HG03095 (cell line): ENCODE measurements around the gene RAB26.
"Not testable (repeated sequence)": the region's sequence is repeated elsewhere in the genome, so short reads cannot be mapped to it uniquely, and the experiment has no call there.

Source experiments
- ATAC-seq: cut with Tn5 transposase; IDR thresholded peaks from one replicate; pipeline ENCODE4 v1.9.1; 2021; ENCODE audit warnings: moderate library complexity; ENCODE audit not compliant: unreplicated experiment

Gene RAB26, protein sequence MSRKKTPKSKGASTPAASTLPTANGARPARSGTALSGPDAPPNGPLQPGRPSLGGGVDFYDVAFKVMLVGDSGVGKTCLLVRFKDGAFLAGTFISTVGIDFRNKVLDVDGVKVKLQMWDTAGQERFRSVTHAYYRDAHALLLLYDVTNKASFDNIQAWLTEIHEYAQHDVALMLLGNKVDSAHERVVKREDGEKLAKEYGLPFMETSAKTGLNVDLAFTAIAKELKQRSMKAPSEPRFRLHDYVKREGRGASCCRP

DNA sequence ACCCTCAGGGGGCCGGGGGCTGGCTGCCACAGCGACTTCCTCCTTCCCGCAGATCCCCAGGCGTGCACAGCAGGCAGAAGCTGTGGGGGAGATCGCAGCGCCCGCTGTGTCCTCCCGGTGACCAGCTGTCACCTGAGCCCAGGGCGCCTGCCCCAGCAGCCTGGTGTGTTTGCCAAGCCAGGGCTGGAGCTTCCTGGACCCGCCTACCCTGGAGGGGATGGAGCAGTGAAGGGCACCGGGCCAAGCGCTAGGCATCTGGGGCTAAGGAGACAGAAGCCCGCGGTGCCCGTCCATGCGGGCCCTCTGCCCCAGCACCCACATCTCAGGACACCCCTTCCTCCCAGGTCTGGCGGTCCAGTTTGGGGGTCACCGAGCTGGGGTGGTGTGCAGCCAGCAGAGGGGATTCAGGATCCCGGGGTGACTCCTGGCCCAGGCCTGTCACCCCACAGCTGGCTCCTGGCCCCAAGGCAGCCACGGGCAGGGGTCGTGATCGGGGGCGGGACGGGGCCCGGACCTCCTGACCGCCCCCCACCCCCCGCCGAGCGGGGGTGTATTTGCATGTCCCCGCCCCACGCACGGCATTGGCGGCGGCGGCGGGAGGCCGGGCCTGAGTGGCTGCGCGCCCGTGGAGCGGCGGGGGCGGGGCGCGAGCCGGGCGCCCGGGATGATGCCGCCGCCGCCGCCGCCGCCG, at the start of gene RAB26:
Gene RAB26, plus strand, starts transcription at position 645 of the 691 bp plus-strand sequence. CDS start 159 bp downstream, outside the sequence.
- ATAC-seq = no peak

DNA sequence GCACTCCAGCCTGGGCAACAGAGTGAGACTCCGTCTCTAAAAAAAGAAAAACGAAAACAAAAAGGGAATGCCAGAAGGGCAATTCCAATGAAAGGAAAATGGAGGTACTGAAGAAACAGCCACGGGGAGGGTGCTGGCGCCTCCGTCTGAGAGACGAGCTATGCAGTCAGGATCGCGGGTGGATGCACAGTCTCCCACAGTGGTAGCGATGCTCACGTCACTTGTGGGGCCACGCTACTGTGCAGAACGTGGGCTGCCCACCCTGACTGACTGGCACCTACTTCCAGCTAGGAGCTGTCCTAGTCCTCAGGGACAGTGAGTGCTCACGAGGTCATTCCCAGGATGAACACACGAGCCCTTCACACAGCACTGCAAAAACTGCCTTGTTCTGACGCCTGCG, 46.8 kb upstream of the RAB26 start:
- not testable (repeated sequence) for ATAC-seq

DNA sequence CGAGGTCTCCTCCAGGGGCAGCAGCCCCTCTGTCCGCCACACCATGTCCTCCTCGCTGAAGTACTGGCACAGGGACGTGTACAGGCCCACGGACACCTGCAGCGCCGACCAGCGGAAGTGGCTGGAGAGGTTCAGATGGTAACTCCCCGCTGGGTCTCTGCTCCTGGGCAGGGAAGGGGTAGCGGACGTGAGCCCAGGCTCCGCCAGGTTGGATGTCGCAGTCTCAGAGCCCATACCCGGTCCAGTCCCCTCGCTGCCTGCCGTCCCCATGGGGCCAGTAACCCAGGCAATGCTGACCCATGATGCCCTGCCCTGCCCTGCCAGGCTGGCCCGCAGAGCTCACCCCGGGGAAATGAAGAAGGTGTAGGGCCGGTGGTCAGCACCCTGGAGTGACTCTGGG, 46.0 kb upstream of the RAB26 start:
- ATAC-seq = no peak

DNA sequence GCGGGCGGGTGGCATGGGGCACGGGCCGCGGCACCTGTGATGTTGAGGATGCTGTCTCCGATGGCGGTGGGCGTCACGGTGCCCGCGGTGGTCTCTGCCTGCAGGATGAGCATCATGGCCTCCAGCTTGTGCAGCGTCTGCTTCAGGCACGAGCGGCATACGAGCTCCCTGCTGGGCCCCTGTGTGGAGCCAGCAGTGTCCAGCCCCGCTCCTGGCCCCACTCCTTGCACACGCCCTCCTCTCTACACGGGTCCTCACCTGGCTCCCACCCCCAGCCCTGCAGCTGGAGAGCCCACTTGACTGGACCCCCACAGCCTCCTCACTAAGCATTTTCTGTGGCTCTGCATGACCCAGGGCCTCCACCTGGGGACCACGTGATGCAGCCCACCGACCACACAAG, 44.0 kb upstream of the RAB26 start:
- not testable (repeated sequence) for ATAC-seq

DNA sequence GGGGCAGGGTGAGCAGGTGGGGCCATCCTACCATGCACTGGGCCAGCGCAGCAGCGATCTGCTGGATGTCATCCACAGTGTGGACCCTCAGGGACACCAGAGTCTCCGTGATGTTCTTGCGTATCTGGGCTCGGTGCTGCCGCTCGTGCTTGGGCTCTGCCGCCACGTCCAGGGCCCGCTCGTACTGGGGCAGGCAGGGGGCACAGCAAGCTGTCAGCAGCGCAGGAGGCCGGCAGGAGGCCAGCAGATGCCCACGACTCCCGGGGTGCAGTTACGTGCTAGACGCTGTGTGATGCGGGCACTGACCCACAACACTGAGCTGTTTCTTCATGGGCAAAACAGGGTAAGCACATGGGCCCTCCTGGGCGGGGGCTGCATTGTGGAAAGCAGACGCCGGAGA, 43.1 kb upstream of the RAB26 start:
- not testable (repeated sequence) for ATAC-seq

DNA sequence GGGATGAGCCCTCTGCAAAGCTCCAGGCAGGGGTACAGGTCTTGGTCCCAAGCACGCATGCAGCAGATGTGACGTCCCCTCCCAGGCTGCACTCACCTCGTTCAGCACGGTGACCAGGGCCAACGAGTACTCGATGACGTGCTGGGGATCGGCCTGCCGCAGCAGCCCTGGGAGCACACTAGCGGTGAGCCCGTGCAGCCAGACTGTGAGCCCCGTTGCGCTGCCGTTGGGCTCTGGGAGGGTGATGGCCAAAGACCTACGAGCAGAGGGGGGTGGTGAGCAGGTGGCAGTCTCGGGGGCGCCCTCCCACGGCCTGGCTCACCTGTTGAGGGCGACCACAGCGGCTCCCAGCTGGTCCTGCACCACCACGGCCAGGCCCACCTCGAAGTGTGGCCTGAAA, 42.7 kb upstream of the RAB26 start:
- not testable (repeated sequence) for ATAC-seq

DNA sequence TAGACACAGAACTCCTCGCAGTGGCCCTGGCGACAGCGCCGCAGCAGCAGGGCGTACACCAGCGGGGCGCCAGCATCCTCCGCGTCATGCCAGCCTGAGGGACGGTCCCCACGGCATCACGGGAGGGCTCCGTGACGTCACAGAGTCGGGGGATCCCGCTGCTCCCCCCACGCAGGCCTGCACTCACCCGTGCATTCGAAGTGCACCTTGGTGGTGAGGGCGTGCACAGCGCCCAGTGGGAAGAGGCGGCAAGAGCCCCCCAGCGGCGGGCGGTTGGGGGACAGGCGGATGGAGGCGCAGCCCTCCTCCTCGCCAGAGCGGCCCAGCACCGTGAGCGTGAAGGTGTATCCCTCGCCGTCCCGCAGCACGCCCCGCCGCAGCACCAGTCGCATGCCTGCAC, 42.2 kb upstream of the RAB26 start:
- ATAC-seq = not testable (repeated sequence)

DNA sequence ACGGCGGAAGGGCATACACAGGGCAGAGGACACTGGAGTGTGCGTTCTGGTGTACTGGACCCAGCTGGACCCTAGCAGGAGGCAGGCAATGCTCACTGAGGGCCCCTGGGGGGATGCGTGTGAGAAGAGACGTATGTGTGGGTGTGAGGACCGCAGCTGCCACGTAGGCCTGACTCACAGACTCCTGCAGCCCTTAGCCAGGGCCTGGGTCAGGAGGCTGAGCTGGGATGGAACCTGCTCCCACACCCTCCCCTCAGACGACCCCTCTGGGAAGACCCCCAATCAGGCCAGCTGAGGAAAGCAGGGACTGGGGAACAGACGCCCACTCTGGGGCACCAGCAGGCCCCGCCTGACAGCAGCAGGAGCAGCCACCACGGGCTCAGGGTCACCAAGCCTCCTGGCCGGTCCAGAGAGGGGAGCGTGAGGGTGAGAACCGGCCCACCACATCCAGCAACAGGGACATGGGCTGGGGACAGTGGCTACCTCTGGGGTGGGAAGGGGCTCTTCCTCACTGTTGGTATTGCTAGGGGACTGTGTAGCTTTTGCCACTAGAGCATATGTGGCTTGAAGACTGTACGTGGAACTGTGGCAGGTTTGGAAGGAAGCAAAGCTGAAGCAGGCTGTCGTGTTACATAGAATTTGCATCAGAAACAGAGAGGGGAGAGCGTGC, 41.2 kb upstream of the RAB26 start:
- not testable (repeated sequence) for ATAC-seq

DNA sequence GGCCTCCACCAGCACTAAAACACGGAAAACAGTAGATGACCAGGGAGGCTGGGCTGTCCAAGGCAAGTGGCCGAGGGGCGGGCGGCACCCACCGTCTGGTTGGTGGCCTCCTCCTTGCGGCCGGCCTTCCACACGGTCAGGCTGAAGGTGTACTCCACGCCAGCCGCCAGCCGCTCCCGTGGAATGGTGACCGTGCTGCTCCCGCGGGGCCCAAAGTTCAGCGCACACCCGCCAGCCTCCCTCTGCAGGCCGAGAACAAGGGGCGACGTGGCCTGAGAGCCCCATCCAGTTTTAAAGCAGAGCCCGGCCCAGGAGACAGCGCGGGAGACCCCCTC, 40.7 kb upstream of the RAB26 start:
- ATAC-seq = not testable (repeated sequence)

DNA sequence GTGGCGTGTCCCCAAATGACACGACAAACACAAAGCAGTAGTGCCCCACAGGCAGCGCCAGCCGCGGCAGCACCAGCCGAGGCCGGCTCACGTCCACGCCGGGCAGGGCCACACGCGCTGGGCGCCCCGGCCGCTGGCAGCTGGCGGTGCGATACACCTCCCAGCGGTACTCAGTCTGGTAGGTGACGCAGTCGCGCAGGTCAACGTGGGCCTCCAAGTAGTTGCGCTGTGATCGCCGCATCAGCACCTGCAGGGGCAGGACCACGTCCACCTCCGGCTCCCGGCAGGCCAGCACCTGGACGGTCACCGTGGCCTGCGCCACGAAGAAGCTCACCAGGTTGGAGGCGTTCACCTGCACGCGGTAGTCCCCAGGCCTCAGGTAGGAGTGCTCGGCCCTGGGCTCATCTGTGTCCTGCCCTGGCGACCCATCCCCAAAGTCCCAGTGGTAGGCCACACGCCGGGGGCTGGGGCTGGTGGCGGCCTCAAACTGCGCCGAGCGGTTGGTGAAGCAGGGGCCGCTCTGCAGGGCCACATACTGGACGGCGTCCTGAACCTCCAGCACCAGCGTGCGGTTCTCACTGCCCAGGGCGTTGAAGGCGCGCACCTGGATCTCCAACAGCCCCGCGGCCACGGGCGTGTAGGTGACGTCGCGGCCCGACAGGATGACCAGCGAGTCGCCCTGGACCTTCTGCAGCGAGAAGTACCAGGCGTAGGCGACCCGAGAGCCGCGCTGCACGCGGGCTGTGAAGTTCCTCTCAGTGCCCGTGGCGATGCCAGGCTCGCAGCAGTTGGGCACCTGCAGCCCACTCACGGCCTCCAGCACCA, 39.8 kb upstream of the RAB26 start:
- not testable (repeated sequence) for ATAC-seq

DNA sequence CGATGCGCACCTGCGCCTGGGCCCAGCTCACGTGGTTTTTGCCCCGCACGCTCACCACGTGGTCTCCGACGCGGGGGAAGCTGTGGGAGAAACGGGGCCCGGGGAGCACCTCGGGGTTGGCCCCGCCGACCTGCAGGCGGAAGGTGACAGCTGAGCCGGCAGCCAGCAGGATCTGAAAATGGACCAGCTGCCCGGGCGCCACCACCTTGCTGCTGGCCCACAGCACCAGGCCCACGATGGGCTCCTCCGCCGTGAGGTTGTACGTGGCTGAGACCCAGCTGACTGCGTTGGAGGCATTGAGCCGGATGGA, 39.2 kb upstream of the RAB26 start:
- not testable (repeated sequence) for ATAC-seq

DNA sequence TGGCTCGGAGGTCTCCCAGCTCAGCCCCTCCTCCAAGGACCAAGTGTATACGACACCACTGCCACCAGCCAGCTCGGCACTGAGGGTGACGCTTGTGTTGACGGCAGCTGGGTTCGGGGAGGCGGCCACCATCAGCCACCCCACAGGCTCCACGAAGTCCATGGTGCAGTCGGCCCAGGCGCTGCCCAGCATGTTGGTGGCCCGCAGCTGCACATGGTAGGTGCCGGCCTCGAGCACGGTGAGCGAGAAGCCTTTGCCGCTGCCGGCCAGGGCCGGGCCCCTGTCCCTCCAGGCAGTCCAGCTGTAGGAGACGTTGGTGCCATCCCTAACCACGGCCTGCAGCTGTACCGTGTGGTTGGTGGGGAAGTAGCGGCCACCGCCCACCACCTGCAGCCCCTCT, 38.6 kb upstream of the RAB26 start:
- not testable (repeated sequence) for ATAC-seq

DNA sequence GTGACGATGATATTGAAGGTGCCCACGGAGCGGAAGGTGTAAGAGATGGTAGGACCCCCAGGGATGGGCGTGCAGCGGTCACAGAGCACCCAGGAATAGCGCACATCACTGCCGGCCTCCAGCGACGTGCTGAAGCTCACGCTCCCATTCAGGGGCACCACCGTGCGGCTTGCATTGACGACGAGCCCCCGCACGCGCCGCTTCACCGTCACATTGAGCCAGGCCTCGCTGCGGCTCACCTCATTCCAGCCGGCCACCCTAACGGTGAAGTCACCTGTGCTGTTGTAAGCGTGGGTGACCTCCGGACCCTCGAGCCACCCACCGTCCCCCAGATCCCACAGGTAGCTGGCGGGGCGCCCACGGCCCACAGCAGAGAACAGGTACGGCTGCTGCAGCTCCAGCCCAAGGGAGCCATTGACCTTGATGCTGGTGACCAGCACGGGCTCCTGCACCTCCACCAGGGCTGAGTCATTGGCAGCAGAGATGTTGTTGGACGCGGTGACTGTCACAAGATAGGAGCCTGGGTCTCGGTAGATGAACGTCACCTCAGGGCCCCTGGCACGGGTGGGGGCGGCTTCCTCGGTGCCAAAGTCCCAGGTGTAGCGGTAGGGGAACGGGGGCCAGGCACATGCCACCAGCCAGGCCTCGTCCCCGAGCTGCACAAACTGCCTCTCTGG, 38.0 kb upstream of the RAB26 start:
- ATAC-seq = not testable (repeated sequence)

DNA sequence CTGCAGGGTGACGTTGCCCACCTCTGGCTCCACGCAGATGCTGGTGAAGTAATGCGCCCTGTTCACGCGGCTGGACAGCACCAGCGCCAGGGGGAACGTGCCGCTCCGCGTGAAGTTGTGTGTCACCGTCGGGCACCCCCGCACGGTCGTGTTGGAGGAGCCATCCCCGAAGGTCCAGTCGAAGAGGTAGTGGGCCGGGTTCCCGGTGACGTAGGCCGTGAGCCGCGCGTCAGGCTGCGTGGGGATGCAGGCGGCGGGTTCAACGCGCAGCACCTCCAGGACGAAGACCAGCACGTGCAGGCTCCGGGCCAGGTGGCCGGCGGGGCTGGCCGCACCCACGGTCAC, 37.4 kb upstream of the RAB26 start:
- not testable (repeated sequence) for ATAC-seq

DNA sequence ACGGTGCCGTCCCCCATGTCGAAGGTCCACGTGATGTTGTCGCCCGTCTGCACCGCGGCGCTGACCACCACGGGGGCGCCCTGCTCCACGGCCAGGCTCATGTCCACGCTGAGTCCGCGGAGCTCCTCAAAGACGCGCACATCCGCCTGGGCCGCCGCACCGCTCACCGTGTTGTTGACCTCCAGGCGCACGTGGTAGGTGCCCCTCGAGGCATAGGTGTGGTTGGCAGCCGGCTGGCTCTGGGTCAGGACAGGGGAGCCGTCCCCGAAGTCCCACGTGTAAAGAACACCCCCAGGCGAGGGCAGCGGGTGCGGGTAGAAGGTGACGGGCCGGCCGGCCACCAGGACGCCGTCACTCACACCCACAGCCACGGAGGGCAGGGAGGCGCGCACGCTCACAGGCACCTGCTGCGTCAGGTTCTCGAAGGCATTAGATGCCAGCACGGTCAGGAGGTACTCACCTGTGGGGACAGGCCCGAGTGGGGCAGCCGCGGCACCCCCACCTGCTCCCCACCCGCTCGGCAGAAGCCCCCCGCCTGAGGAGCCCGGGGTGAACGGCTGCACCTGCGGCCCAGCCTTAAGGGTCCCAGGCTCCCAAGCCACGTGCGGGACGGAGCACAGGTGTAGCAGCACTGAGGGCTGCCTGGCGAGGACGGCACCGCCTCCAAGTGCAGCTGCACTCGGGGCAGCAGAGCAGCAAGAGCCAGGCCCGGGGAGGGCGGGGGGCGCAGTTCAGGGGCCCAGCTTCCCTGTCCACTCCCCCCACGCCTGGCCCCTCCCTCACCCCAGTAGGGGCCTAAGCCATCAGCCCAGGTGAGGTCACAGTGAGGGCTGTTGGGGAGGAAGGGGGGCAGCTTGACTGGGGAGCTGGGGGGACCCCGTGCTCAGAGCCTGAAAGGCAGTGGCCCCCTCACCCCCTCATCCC, 36.8 kb upstream of the RAB26 start:
- ATAC-seq = not testable (repeated sequence)

DNA sequence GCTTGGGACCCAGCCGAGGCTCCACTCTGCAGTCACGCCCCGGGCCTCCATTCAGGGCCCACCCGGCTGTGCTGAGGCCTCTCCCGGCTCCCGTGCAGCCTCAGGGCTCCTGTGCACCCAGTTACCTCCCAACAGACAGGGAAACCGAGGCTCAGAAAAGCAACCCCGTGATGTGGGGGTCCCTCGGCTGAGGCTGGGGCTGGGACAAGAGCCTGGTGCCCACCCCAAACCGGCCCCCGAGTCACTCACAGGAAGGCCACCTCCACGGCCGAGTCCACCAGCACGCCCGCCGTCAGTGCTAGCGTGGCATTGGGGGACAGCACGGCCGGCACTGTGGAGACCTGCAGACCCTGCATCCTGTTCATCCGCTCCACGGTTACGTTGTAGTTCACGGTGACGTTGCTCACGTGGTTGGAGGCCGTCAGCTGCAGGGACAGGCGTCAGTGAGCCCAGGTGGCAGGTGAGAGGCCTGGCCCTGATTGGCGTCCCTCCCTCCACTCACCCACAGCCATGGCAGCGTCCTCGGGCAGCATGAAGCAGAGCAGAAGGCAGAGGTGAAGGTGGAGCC, 35.8 kb upstream of the RAB26 start:
- ATAC-seq = not testable (repeated sequence)

DNA sequence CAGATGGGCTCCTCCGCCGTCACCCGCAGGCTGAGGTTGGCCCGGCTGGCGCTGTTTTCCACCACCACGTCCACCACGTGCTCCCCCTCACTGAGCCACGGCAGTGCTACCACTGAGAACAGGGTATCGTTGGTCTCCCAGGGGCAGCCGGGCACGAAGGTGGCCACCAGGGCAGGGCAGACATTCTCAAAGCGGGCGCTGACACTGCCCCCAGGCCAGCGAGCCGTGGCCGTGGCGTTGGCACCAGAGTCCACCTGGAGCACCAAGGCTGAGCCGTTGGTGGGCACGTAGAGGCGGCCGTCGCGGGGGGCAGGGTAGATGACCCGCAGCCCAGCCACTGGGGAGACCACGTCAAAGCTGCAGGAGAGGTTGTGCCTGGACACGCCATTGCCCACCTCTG, 34.2 kb upstream of the RAB26 start:
- ATAC-seq = not testable (repeated sequence)

DNA sequence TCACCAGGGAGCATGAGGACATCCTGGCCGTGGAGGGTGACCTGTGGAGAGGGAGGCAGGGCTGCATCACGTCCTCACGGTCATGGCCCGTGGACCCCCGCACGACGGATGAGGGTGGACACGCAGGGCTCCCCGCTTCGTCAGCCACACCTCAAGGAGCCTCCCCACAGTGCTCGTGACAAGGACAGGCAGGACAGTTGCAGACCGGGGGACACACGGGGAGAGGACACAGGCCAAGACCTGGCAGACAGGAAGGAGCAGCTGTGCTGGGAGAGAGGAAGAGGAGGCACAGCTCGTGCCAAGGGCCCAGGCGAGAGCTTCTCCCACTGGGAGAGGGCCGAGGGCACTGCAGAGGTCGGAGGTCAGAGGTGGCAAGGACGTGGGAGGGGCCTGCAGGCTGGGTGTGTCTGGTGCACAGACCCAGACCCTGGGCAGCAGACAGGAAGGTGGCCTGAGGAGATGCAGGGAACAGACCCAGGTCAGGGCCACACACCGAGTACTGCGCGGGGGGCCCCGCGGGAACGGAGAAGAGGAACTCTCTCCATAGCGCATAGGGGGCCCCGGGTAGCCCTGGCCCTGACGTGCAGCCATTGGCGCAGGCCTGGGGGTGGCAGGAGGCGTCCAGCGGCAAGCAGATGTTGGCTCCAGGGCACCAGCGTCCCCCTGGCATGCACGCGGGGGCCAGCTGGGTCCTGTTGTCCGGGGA, 33.4 kb upstream of the RAB26 start:
- not testable (repeated sequence) for ATAC-seq

DNA sequence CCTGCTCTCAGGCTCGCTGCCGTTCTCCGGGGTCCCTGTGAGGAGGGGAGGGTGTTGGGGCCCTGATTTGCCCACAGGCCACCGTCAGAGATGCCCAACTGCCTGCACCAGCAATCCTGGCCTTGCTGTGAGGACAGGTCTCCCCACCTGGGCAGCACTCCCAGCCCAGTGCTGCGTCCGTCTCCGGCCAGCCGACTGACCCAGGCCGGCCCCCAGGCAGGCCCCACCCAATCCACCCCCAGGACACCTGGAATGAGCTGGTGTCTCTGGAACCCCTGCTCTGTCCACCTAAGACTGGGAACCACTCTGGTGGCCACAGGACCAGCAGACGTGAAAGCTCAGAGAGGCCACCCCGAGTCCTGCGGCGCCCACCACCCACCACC, 32.8 kb upstream of the RAB26 start:
- no peak for ATAC-seq
